ENCODE measurements around the gene CDCA7L.
A peak's percentile ranks its signal among the peaks of the same experiment; 100 is the strongest.

The CDCA7L gene

GRCh38 chr7:21960922-21961321 lies 15.2 kb upstream of the CDCA7L start:
- H2AFZ ChIP-seq (ENCODE audit: low read depth, low read length) = no peak overlapping the region
- no peaks in the 10 kb centered on the region for H3K36me3 ChIP-seq (ENCODE audit: insufficient read depth, low read length)
- no peaks in the 10 kb centered on the region for H3K4me1 ChIP-seq (ENCODE audit: insufficient read depth, low read length)
- H3K27me3 ChIP-seq (ENCODE audit: insufficient read depth, low read length) = peaks cover 3% of the 10 kb centered on the region
- H3K9me3 ChIP-seq (ENCODE audit: low read length) = no peaks in the 10 kb centered on the region
- H3K4me3 ChIP-seq (ENCODE audit: low read length) = no peak overlapping the region

- no peaks in the 10 kb centered on the region for H3K36me3 ChIP-seq (ENCODE audit: insufficient read depth, low read length)
- H3K4me1 ChIP-seq (ENCODE audit: insufficient read depth, low read length) = no peaks in the 10 kb centered on the region
- no peaks in the 10 kb centered on the region for H3K9me3 ChIP-seq (ENCODE audit: low read length)
- no peak overlapping the region for H2AFZ ChIP-seq (ENCODE audit: low read depth, low read length)
- peaks cover 3% of the 10 kb centered on the region for H3K27me3 ChIP-seq (ENCODE audit: insufficient read depth, low read length)
- H3K4me3 ChIP-seq (ENCODE audit: low read length) = no peak overlapping the region
Observed at GRCh38 chr7:21959387-21959776, 13.7 kb upstream of the CDCA7L start.

DNA sequence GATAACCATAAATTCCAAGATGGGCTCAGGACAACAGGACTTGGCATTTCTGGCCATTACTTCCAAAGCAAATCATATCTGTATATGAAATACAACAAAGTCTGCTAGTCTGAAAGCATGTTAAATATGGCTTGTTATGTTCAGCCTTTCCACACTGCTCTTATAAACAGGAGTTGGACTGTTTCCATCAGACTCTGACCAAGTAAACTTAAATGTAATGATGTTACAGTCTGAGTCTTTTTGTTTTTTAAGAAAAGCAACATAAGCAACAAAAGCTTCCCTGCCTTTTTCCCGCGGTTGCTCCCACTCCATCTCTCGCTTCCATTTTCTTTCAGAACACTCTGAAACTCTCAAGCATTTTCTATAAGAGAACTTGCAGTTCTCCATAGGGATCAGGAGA lies 8.1 kb upstream of the CDCA7L start:
- Histone ChIP-seq H3K27me3 (ENCODE audit: insufficient read depth, low read length) (no peaks in the 10 kb centered on the region), H3K4me1 (ENCODE audit: insufficient read depth, low read length) (peaks cover 7% of the 10 kb centered on the region), H3K36me3 (ENCODE audit: insufficient read depth, low read length) (no peaks in the 10 kb centered on the region), H2AFZ (ENCODE audit: low read depth, low read length) (no peak overlapping the region), H3K4me3 (ENCODE audit: low read length) (no peak overlapping the region), H3K9me3 (ENCODE audit: low read length) (no peaks in the 10 kb centered on the region)

GRCh38 chr7:21948887-21949540 lies 3.3 kb upstream of the CDCA7L start:
- H3K27me3 ChIP-seq (ENCODE audit: insufficient read depth, low read length) = peaks cover 13% of the 10 kb centered on the region
- H3K9me3 ChIP-seq (ENCODE audit: low read length) = no peaks in the 10 kb centered on the region
- H3K36me3 ChIP-seq (ENCODE audit: insufficient read depth, low read length) = no peaks in the 10 kb centered on the region
- peaks cover 16% of the 10 kb centered on the region for H3K4me1 ChIP-seq (ENCODE audit: insufficient read depth, low read length)
- H2AFZ ChIP-seq (ENCODE audit: low read depth, low read length) = no peak overlapping the region
- H3K4me3 ChIP-seq (ENCODE audit: low read length) = no peak overlapping the region

- Histone ChIP-seq H2AFZ (ENCODE audit: low read depth, low read length) (no peak overlapping the region), H3K27me3 (ENCODE audit: insufficient read depth, low read length) (peaks cover 13% of the 10 kb centered on the region), H3K4me3 (ENCODE audit: low read length) (no peak overlapping the region), H3K9me3 (ENCODE audit: low read length) (no peaks in the 10 kb centered on the region), H3K36me3 (ENCODE audit: insufficient read depth, low read length) (no peaks in the 10 kb centered on the region), H3K4me1 (ENCODE audit: insufficient read depth, low read length) (peaks cover 17% of the 10 kb centered on the region)
Observed at GRCh38 chr7:21948364-21948763, 2.7 kb upstream of the CDCA7L start.

- Histone ChIP-seq H2AFZ (ENCODE audit: low read depth, low read length) (no peak overlapping the region), H3K9me3 (ENCODE audit: low read length) (no peaks in the 10 kb centered on the region), H3K4me1 (ENCODE audit: insufficient read depth, low read length) (peaks cover 21% of the 10 kb centered on the region), H3K27me3 (ENCODE audit: insufficient read depth, low read length) (peaks cover 13% of the 10 kb centered on the region), H3K4me3 (ENCODE audit: low read length) (no peak overlapping the region), H3K36me3 (ENCODE audit: insufficient read depth, low read length) (no peaks in the 10 kb centered on the region)
Observed at GRCh38 chr7:21947946-21948345, 2.2 kb upstream of the CDCA7L start.

DNA sequence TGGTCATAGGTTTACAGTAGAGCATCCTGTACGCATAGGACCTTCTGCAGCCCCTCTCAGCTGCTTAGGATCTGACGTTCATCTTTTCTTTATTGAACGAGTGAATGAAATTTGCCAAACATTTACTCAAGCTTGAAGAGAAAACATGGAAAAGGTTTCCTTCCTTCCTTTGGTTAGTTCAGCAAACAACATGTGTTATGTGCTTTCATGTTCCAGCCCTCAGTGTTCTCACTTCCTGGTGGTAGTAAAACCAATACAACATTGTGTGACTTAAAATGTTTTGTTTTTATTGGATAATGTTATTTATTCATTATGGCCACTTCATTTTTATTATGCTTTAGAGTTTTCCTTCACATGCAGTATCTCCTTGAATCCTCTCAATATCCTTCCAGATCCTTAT lies 1.4 kb upstream of the CDCA7L start:
- Histone ChIP-seq H2AFZ (ENCODE audit: low read depth, low read length) (no peak overlapping the region), H3K36me3 (ENCODE audit: insufficient read depth, low read length) (no peaks in the 10 kb centered on the region), H3K27me3 (ENCODE audit: insufficient read depth, low read length) (peaks cover 13% of the 10 kb centered on the region), H3K4me1 (ENCODE audit: insufficient read depth, low read length) (peaks cover 25% of the 10 kb centered on the region), H3K9me3 (ENCODE audit: low read length) (no peaks in the 10 kb centered on the region), H3K4me3 (ENCODE audit: low read length) (no peak overlapping the region)

DNA sequence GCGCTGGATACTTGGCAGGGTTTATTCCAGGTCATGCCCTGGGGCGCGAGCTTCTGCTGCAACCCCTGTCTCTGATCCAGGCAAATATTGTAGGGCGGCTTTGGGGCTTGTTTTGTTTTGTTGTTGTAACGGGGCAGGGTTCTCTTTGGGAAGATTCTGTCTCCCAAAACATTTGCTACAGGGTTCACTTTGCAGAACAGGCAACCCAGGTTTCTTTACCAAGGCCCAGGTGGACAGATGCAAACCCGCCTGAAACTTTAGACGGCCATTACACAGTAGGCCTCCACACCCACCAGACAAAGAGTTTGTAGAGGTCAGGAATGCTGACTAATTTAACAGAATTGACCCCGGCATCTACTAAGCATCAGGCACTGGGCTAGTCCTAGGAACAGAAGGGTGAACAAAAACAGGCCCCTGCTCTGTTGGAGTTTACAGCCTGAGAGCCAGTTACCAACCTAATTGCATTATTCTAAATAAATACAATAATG lies 567 bp upstream of the CDCA7L start:
- H3K36me3 ChIP-seq (ENCODE audit: insufficient read depth, low read length) = no peaks in the 10 kb centered on the region
- H3K4me3 ChIP-seq (ENCODE audit: low read length) = peak overlapping the region; percentile 86
- peaks cover 25% of the 10 kb centered on the region for H3K4me1 ChIP-seq (ENCODE audit: insufficient read depth, low read length)
- peak overlapping the region; percentile 97 for H2AFZ ChIP-seq (ENCODE audit: low read depth, low read length)
- H3K27me3 ChIP-seq (ENCODE audit: insufficient read depth, low read length) = peaks cover 13% of the 10 kb centered on the region
- no peaks in the 10 kb centered on the region for H3K9me3 ChIP-seq (ENCODE audit: low read length)

- H3K36me3 ChIP-seq (ENCODE audit: insufficient read depth, low read length) = no peaks in the 10 kb centered on the region
- peak overlapping the region; percentile 86 for H3K4me3 ChIP-seq (ENCODE audit: low read length)
- H3K27me3 ChIP-seq (ENCODE audit: insufficient read depth, low read length) = peaks cover 13% of the 10 kb centered on the region
- no peaks in the 10 kb centered on the region for H3K9me3 ChIP-seq (ENCODE audit: low read length)
- peak overlapping the region; percentile 97 for H2AFZ ChIP-seq (ENCODE audit: low read depth, low read length)
- H3K4me1 ChIP-seq (ENCODE audit: insufficient read depth, low read length) = peaks cover 25% of the 10 kb centered on the region
Observed at GRCh38 chr7:21944616-21945453, 864 bp downstream of the CDCA7L start.

DNA sequence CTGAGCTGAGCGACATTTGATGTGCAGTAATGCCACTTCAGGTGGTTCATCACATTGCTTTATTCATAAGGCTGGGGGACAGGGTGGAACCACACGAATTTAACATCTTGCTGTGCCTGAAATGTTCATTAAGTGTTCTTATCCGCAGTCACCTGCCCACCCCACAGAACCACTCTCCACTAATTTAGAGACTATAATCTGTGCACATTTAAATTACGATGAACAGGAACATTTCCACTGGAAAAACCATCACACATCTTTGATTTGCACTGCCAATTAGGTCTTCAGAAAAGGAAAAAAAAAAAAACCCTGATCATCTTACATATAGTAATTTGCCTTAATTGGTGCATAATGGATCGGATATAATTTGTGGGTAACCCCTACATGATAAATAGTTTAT lies 2.3 kb downstream of the CDCA7L start:
- peaks cover 17% of the 10 kb centered on the region for H3K4me1 ChIP-seq (ENCODE audit: insufficient read depth, low read length)
- H3K36me3 ChIP-seq (ENCODE audit: insufficient read depth, low read length) = peaks cover 5% of the 10 kb centered on the region
- H2AFZ ChIP-seq (ENCODE audit: low read depth, low read length) = no peak overlapping the region
- no peaks in the 10 kb centered on the region for H3K9me3 ChIP-seq (ENCODE audit: low read length)
- H3K27me3 ChIP-seq (ENCODE audit: insufficient read depth, low read length) = peaks cover 13% of the 10 kb centered on the region
- no peak overlapping the region for H3K4me3 ChIP-seq (ENCODE audit: low read length)

DNA sequence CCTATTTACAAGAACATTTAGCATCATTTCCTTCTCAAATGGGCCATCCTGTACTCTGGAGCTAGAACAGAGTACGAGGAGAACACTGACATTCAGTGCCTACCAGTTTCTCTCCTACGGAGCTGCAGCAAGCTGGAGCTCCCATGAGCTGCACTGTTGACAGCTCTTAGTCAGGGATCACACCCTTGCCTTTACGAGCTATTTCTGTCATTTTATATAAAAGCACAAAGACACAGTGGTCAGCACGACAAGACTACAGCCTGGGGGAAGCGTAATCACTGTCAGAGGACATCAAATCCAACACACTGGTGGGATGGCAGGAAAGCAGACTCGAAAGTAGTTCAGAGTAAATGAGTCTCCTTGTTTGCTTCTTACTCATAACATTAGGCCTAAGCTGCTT lies 2.7 kb downstream of the CDCA7L start:
- H3K9me3 ChIP-seq (ENCODE audit: low read length) = no peaks in the 10 kb centered on the region
- H3K36me3 ChIP-seq (ENCODE audit: insufficient read depth, low read length) = peaks cover 5% of the 10 kb centered on the region
- H3K4me1 ChIP-seq (ENCODE audit: insufficient read depth, low read length) = peaks cover 17% of the 10 kb centered on the region
- H2AFZ ChIP-seq (ENCODE audit: low read depth, low read length) = no peak overlapping the region
- H3K4me3 ChIP-seq (ENCODE audit: low read length) = no peak overlapping the region
- peaks cover 13% of the 10 kb centered on the region for H3K27me3 ChIP-seq (ENCODE audit: insufficient read depth, low read length)

GRCh38 chr7:21941611-21942141 lies 4.0 kb downstream of the CDCA7L start:
- Histone ChIP-seq H2AFZ (ENCODE audit: low read depth, low read length) (no peak overlapping the region), H3K4me3 (ENCODE audit: low read length) (no peak overlapping the region), H3K27me3 (ENCODE audit: insufficient read depth, low read length) (peaks cover 9% of the 10 kb centered on the region), H3K36me3 (ENCODE audit: insufficient read depth, low read length) (peaks cover 5% of the 10 kb centered on the region), H3K4me1 (ENCODE audit: insufficient read depth, low read length) (peaks cover 17% of the 10 kb centered on the region), H3K9me3 (ENCODE audit: low read length) (no peaks in the 10 kb centered on the region)

DNA sequence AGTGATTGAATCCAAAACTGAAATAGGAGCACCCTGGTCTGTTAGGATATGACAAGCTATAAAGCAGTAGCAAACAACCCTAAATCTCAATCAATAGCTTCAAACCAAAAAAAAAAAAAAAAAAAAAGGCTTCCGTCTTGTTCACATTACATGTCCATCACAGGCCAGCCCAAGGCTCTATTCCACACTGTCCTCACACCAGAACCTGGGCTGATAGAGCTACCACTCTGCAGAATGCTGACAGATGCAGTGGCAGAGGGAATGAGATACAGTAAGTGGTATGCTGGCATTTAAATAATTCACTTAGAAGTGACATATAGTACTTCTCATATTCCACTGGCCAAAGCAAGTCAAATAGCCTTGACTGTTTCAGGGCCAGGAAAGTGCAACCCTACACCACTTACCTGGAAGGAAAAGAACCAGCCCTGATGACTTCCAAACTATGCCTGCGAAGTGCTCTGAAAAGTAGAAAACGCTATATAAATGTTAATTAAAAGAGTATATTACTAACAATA lies 5.8 kb downstream of the CDCA7L start:
- Histone ChIP-seq H3K4me3 (ENCODE audit: low read length) (no peak overlapping the region), H3K4me1 (ENCODE audit: insufficient read depth, low read length) (peaks cover 10% of the 10 kb centered on the region), H2AFZ (ENCODE audit: low read depth, low read length) (no peak overlapping the region), H3K27me3 (ENCODE audit: insufficient read depth, low read length) (no peaks in the 10 kb centered on the region), H3K36me3 (ENCODE audit: insufficient read depth, low read length) (peaks cover 5% of the 10 kb centered on the region), H3K9me3 (ENCODE audit: low read length) (peaks cover 3% of the 10 kb centered on the region)
